ENCODE data around the gene CC2D2B. TPM values are rescaled to one million over a fixed set of nuclear protein-coding genes. Genes with fewer than 3 reads are reported as not detected.

CC2D2B gene
- polyA plus RNA-seq, 3 donors, result 0.08 to 1.8 TPM; not detected in 1

GRCh38 chr10:96049340-96049739 lies 141.6 kb downstream of the CC2D2B start:
- no peak for TF ChIP-seq CTCF (IDR thresholded peaks at IDR 0.05)
- Histone ChIP-seq H4K20me1 (ENCODE audit: insufficient read depth, low read length) (peaks cover 93% of the 10 kb centered on the region), H3K9me3 (replicated peaks in 1 of 2; ENCODE audit: control insufficient read depth in 1 of 2, insufficient read depth in 1 of 2, low read length in 2 of 2) (no peaks in the 10 kb centered on the region), H3K79me2 (ENCODE audit: insufficient read depth, low read length) (peaks cover 93% of the 10 kb centered on the region), H3K27ac (ENCODE audit: low read depth in 1 of 2, low read length in 2 of 2) (no peak overlapping the region), H3K27me3 (ENCODE audit: control insufficient read depth in 2 of 2, insufficient read depth in 2 of 2, low read length in 2 of 2) (no peaks in the 10 kb centered on the region), H3K4me3 (replicated peaks in 1 of 3; ENCODE audit: low read depth in 2 of 3, low read length in 3 of 3) (no peak overlapping the region), H3K36me3 (replicated peaks in 1 of 2; ENCODE audit: control insufficient read depth in 1 of 2, insufficient read depth in 2 of 2, low read length in 2 of 2) (peaks cover 37 to 82% of the 10 kb centered on the region in 2 donors), H3K4me2 (replicated peaks; ENCODE audit: extremely low read depth, low read length, poor library complexity, severe bottlenecking) (no peak overlapping the region), H3K9ac (ENCODE audit: insufficient read depth, low read length, poor library complexity, severe bottlenecking) (no peak overlapping the region), H2AFZ (ENCODE audit: insufficient read depth, low read depth, low read length, poor library complexity, severe bottlenecking) (no peak overlapping the region), H3K4me1 (ENCODE audit: control insufficient read depth in 1 of 2, insufficient read depth in 2 of 2, low read length in 2 of 2) (peaks cover 17 to 33% of the 10 kb centered on the region in 2 donors)
- Mint-ChIP-seq H3K9me3 (no peaks in the 10 kb centered on the region), H3K4me3 (no peak overlapping the region), H3K4me1 (peaks cover 54% of the 10 kb centered on the region), H3K27ac (no peak overlapping the region), H3K36me3 (peaks cover 54 to 74% of the 10 kb centered on the region in 2 donors), H3K27me3 (ENCODE audit: low read depth in 3 of 3) (peaks cover 0 to 2% (median 0%) of the 10 kb centered on the region in 3 donors)
- no CpG with 5 or more reads among the region's 2 CpGs for WGBS (ENCODE audit: insufficient coverage)
- intact Hi-C loops (cut with micrococcal nuclease), result loop anchor here in 1 of 2 donors (10.0 kb wide), 1 partner anchor 355 kb away; the partner anchor contains the start of gene TCTN3
- DNase-seq, result no peak

- no peak overlapping the region for H3K4me2 ChIP-seq (replicated peaks; ENCODE audit: extremely low read depth, low read length, poor library complexity, severe bottlenecking)
- no peak overlapping the region for H2AFZ ChIP-seq (ENCODE audit: insufficient read depth, low read depth, low read length, poor library complexity, severe bottlenecking)
These were observed 146.2 kb downstream of the CC2D2B start for GRCh38 chr10:96053985-96054384.

More at GRCh38 chr10:96053985-96054384, 146.2 kb downstream of the CC2D2B start:
- peaks cover 0 to 3% of the 10 kb centered on the region in 2 donors for H3K4me1 ChIP-seq (ENCODE audit: control insufficient read depth in 1 of 2, insufficient read depth in 2 of 2, low read length in 2 of 2)
- H3K9me3 ChIP-seq (replicated peaks in 1 of 2; ENCODE audit: control insufficient read depth in 1 of 2, insufficient read depth in 1 of 2, low read length in 2 of 2), result no peaks in the 10 kb centered on the region
- H3K4me3 ChIP-seq (replicated peaks in 1 of 3; ENCODE audit: low read depth in 2 of 3, low read length in 3 of 3), result no peak overlapping the region
- Mint-ChIP-seq H3K36me3 (peaks cover 66 to 78% of the 10 kb centered on the region in 2 donors), H3K4me3 (no peak overlapping the region), H3K27me3 (ENCODE audit: low read depth in 3 of 3) (peaks cover 0 to 2% (median 0%) of the 10 kb centered on the region in 3 donors), H3K4me1 (peaks cover 14% of the 10 kb centered on the region), H3K27ac (no peak overlapping the region), H3K9me3 (no peaks in the 10 kb centered on the region)
- H3K27me3 ChIP-seq (ENCODE audit: control insufficient read depth in 2 of 2, insufficient read depth in 2 of 2, low read length in 2 of 2), result no peaks in the 10 kb centered on the region
- H3K27ac ChIP-seq (ENCODE audit: low read depth in 1 of 2, low read length in 2 of 2), result no peak overlapping the region
- no CpG with 5 or more reads among the region's 2 CpGs for WGBS (ENCODE audit: insufficient coverage)
- H4K20me1 ChIP-seq (ENCODE audit: insufficient read depth, low read length), result peaks cover 83% of the 10 kb centered on the region
- no peak for DNase-seq
- no peak for TF ChIP-seq CTCF (IDR thresholded peaks at IDR 0.05)
- H3K36me3 ChIP-seq (replicated peaks in 1 of 2; ENCODE audit: control insufficient read depth in 1 of 2, insufficient read depth in 2 of 2, low read length in 2 of 2), result peaks cover 48 to 94% of the 10 kb centered on the region in 2 donors
- peaks cover 69% of the 10 kb centered on the region for H3K79me2 ChIP-seq (ENCODE audit: insufficient read depth, low read length)
- H3K9ac ChIP-seq (ENCODE audit: insufficient read depth, low read length, poor library complexity, severe bottlenecking), result no peak overlapping the region
- intact Hi-C loops (cut with micrococcal nuclease), result no loop called here
